Upper lobe of right lung (tissue), 1 donor: ENCODE measurements around the gene FAM83F. TPM values are rescaled to one million over a fixed set of nuclear protein-coding genes. Genes with fewer than 3 reads are reported as not detected.

Experiments used
- ATAC-seq: fragments of 200-7000 bp; cut with Tn5 transposase; one replicate; pipeline ENCODE4 v1.9.1; 2020; ENCODE audit warnings: mild to moderate bottlenecking, moderate library complexity
- DNase-seq: peaks from one replicate; pipeline ENCODE4 v3.0.0-alpha.2; 2020
- H3K27ac ChIP-seq: fragments of 200-600 bp; one replicate; pipeline ENCODE4 v1.8.0; 2022
- H3K27me3 ChIP-seq: fragments of 200-600 bp; one replicate; pipeline ENCODE4 v1.8.0; 2022; ENCODE audit warnings: mild to moderate bottlenecking
- H3K36me3 ChIP-seq: fragments of 200-600 bp; one replicate; pipeline ENCODE4 v1.8.0; 2022
- H3K4me1 ChIP-seq: fragments of 200-600 bp; one replicate; pipeline ENCODE4 v1.8.0; 2022
- H3K4me3 ChIP-seq: fragments of 200-600 bp; one replicate; pipeline ENCODE4 v1.8.0; 2022; ENCODE audit warnings: mild to moderate bottlenecking
- H3K9me3 ChIP-seq: fragments of 200-600 bp; one replicate; pipeline ENCODE4 v1.8.0; 2022
- intact Hi-C: fragments of 100-400 bp; cut with DNase I; formaldehyde crosslinking; loops from one replicate; pipeline ENCODE4 v1.11.0; 2022
- total RNA-seq: library from RNA; stranded (reverse); fragmentation: NEBNext Ultra II Directional; extraction: Animal tissue kit (Norgen Biotek cat#: 25700); gene quantifications from one replicate; pipeline ENCODE4 v1.2.1, GENCODE V29; 2021
- TF ChIP-seq, protein P1 (sequence below): fragments of 200-600 bp; IDR thresholded peaks from one replicate; pipeline ENCODE4 v1.8.0; 2022; ENCODE audit warnings: antibody characterized with exemption
- donor health status: DM: no; HTN: yes; CAD: no; lungs with severe emphysema.

FAM83F gene
- total RNA-seq, 1 donor from 2014 or later = 0.35 TPM

DNA sequence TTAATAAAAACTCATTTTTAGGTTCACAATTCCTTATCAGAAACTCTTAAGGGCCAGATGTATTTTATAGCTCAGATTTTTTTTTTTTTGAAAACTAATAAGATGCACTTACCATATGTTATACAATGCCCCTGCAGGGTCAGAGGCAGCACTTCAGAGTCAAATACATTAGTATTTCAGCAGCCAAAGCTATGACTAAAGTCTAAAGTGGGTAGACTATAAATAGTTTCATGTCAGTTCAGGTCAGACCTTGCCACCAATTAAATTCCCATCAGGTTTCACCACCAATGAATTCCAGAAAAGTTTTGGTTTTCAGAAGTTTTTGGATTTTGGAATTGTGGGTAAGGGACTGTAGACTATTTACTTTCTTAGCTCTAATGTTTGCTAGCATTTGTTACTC is 75.9 kb downstream of the FAM83F start:
- intact Hi-C loops = no loop called here
- Histone ChIP-seq H3K36me3 (no peaks in the 10 kb centered on the region), H3K27ac (no peak overlapping the region), H3K4me1 (peaks cover 14% of the 10 kb centered on the region), H3K27me3 (no peaks in the 10 kb centered on the region), H3K9me3 (no peaks in the 10 kb centered on the region), H3K4me3 (no peak overlapping the region)
- no peak for ATAC-seq
- no peak for DNase-seq
- TF ChIP-seq, protein P1, sequence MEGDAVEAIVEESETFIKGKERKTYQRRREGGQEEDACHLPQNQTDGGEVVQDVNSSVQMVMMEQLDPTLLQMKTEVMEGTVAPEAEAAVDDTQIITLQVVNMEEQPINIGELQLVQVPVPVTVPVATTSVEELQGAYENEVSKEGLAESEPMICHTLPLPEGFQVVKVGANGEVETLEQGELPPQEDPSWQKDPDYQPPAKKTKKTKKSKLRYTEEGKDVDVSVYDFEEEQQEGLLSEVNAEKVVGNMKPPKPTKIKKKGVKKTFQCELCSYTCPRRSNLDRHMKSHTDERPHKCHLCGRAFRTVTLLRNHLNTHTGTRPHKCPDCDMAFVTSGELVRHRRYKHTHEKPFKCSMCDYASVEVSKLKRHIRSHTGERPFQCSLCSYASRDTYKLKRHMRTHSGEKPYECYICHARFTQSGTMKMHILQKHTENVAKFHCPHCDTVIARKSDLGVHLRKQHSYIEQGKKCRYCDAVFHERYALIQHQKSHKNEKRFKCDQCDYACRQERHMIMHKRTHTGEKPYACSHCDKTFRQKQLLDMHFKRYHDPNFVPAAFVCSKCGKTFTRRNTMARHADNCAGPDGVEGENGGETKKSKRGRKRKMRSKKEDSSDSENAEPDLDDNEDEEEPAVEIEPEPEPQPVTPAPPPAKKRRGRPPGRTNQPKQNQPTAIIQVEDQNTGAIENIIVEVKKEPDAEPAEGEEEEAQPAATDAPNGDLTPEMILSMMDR = no peak

DNA sequence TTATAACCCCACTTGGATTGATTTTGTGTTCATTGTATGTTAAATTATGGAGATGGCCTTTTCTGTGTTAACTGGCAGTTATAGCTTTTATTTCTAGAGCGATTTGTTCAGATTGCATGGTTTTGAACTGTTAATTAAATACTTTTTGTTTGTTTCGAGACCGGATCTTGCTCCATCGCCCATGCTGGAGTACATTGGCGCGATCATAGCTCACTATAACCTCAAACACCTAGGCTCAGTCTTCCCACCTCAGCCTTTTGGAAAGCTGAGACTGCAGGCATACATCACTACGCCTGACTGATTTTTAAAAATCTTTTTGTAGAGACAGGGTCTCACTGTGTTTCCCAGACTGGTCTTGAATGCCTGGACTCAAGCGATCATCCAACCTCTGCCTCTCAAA is 77.0 kb downstream of the FAM83F start:
- H3K27ac ChIP-seq = no peak overlapping the region
- no peak overlapping the region for H3K4me3 ChIP-seq
- H3K27me3 ChIP-seq = no peaks in the 10 kb centered on the region
- no peaks in the 10 kb centered on the region for H3K36me3 ChIP-seq
- intact Hi-C loops = no loop called here
- peaks cover 14% of the 10 kb centered on the region for H3K4me1 ChIP-seq
- H3K9me3 ChIP-seq = no peaks in the 10 kb centered on the region
- ATAC-seq = no peak
- TF ChIP-seq, protein P1 = no peak
- DNase-seq = no peak

DNA sequence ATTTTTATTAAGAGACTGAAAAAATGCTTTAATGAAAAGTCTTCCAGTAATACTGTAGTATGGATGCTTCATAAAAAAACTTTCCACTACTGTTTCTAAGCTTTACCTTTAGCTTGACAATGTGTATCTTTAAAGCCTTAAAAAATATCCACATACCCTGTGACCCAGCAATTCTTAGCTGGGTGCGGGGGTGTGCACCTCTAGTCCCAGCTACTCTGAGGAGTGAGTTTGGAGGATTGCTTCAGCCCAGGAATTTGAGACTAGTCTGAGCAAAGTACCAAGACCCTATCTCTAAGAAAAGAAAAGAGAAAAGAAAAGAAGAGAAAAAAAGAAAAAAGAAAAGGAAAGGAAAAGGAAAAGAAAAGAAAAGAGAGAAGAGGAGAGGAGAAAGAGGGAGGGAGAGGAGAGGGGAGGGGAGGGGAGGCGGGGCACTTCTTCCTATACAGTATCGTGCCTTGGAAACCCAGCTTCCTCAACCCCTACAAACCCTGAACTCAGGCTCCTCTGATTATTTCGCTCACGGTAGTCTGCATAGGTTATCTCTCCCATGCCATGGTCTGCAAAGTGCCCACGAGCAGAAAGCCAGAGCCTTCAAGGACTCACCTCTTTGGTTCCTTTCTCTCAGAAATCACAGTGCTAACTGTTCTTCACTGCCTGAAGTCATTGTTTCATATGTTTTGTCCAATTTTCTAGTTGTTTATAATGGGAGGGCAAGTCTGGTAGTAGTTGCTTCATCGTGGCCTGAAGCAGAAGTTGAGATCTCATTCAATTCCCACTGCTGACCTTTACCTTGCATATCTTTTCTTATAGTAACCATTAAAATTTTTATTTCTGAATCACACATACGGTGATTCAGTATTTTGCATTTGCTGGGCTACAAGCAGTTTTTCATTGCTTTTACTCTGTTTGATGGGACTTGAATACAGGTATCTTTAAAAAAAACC is 82.2 kb downstream of the FAM83F start:
- no peaks in the 10 kb centered on the region for H3K27me3 ChIP-seq
- no peak overlapping the region for H3K27ac ChIP-seq
- ATAC-seq (peak; percentile 77), DNase-seq (no peak)
- intact Hi-C loops = no loop called here
- TF ChIP-seq, protein P1 = no peak
- peaks cover 3% of the 10 kb centered on the region for H3K4me1 ChIP-seq
- no peaks in the 10 kb centered on the region for H3K36me3 ChIP-seq
- H3K9me3 ChIP-seq = no peaks in the 10 kb centered on the region
- no peak overlapping the region for H3K4me3 ChIP-seq

GRCh38 chr22:40077646-40078016 is 82.9 kb downstream of the FAM83F start:
- DNase-seq (no peak), ATAC-seq (no peak)
- H3K9me3 ChIP-seq = no peaks in the 10 kb centered on the region
- H3K36me3 ChIP-seq = no peaks in the 10 kb centered on the region
- no peaks in the 10 kb centered on the region for H3K27me3 ChIP-seq
- TF ChIP-seq, protein P1 = no peak
- intact Hi-C loops = no loop called here
- no peak overlapping the region for H3K4me3 ChIP-seq
- peaks cover 4% of the 10 kb centered on the region for H3K4me1 ChIP-seq
- H3K27ac ChIP-seq = no peak overlapping the region

- H3K9me3 ChIP-seq = no peaks in the 10 kb centered on the region
- H3K27ac ChIP-seq = no peak overlapping the region
- TF ChIP-seq, protein P1 = no peak
- no peak overlapping the region for H3K4me3 ChIP-seq
- H3K36me3 ChIP-seq = no peaks in the 10 kb centered on the region
- no peak for ATAC-seq
- no peaks in the 10 kb centered on the region for H3K27me3 ChIP-seq
- intact Hi-C loops = no loop called here
- no peak for DNase-seq
- H3K4me1 ChIP-seq = peaks cover 4% of the 10 kb centered on the region
These were observed 86.9 kb downstream of the FAM83F start for GRCh38 chr22:40081662-40082061.
